ENCODE measurements around the gene MOV10L1.

The MOV10L1 gene

DNA sequence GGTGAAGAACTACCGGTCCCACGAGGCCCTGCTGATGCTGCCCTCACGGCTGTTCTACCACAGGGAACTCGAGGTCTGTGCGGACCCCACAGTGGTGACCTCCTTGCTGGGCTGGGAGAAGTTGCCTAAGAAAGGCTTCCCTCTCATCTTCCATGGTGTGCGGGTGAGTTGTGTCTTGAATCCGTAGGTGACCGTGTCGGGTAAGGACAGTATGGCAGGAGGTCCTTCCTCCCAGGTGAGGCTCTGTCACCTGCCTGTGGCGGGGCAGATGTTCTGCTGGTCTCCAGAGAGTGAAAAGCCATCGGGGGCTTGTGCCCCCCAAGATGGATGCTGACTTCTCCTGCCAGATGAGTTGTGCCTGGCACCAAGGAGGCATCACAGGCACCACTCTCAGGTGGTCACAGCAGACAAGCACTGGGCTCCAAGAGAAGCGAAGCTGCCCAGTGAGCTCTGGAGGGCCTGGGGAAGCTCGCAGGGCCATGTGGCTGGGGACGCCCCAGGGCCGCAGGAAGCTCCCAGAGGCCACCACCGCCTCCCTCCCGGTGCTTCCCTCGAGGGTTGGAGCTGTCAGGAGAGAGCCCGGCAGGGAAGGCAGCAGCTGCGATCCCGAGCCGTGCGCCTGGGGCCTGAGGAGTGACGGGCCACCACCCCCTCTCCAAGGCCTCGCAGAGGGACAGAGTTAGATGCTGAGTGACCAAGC is 63.4 kb downstream of the MOV10L1 start:
- no peak for TF ChIP-seq CTCF (conservative IDR thresholded peaks at IDR 0.05; ENCODE audit: low read length)
- H3K4me3 ChIP-seq (ENCODE audit: low read length): no peak overlapping the region
- DNase-seq (ENCODE audit: low read depth): no peak

DNA sequence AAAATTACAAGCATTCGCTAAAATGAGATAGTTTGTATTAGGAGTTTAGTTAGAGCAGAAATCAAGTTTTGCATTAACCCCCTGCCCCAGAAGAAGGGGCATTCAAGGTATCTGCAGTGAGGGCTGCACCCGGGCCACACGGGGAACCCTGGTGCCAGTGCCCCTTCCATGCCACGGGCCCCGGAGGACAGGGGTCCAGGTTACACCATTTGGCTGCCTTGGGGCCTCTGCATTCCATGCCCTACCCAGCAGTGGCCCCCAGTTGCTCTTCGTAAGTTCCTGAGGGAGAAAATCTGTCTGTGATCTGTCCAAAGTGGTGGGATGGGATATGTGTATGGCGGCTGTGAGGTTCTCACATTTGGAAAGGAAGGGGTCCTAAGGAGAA is 63.9 kb downstream of the MOV10L1 start:
- TF ChIP-seq CTCF (conservative IDR thresholded peaks at IDR 0.05; ENCODE audit: low read length): no peak
- no peak for DNase-seq (ENCODE audit: low read depth)
- no peak overlapping the region for H3K4me3 ChIP-seq (ENCODE audit: low read length)

GRCh38 chr22:50157709-50158375 is 68.0 kb downstream of the MOV10L1 start:
- H3K4me3 ChIP-seq (ENCODE audit: low read length): no peak overlapping the region
- TF ChIP-seq CTCF (conservative IDR thresholded peaks at IDR 0.05; ENCODE audit: low read length): no peak
- DNase-seq (ENCODE audit: low read depth): no peak

DNA sequence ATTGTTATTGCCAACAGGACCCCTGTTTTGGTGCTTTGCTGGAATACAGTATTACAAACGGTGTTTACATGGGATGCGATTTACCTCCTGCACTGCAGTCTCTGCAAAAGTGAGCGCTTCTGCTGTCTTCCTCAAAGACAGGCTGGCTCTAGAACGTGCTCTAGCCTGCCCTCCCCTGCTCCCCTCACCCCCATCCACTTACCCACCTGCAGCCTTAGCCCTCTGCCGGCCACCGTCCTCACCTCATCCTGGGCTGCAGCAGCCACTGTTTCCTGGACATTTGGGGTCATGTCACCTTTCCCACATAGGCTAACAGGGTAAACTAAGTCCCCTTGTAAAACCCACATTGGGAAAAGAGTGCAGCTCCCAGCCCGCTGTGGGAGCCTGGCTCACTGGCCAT is 71.1 kb downstream of the MOV10L1 start:
- TF ChIP-seq CTCF (conservative IDR thresholded peaks at IDR 0.05; ENCODE audit: low read length): no peak
- DNase-seq (ENCODE audit: low read depth): no peak
- H3K4me3 ChIP-seq (ENCODE audit: low read length): no peak overlapping the region

DNA sequence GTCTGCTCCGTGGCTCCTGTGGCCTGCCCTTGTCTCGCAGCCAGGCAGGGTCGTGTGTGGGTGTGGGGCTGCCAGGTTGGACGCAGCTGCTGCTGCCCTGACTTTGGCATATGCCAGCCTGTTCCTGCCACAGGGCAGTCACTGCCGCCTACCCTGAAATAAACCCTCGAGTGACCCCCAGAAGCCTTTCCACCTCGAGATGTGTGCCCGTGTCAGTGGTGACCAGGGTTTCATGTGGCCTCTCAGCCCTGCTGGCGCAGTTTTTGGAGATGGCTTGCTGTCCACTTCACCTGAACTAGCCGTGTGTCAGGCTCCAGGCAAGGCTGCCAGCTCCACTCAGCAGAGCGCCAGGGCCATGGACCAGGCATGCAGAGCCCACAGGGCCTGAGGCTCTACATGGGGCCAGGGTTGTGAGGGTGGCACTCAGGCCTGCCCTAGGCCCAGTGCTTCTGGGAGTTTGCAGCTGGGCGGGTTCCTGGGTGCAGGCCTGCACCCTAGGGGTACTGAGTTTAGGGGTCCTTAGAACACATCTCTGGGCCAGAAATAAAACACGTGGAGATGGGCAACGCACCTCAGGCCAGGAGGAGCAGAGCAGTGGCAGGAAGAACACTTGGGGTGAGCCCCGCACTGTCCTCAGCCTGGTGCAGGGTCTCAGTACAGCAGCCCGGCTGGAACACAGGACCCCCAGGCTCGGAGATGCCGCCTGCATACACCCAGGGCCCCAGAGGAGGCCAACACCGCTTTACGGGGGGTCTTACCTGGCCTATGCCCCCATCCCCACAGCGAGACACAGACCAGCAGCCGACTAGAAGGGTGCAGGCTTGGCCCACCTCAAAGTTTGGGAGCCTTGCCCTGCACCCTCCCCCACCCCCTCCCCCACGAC is 71.9 kb downstream of the MOV10L1 start:
- DNase-seq (ENCODE audit: low read depth): no peak
- no peak overlapping the region for H3K4me3 ChIP-seq (ENCODE audit: low read length)
- TF ChIP-seq CTCF (conservative IDR thresholded peaks at IDR 0.05; ENCODE audit: low read length): no peak

DNA sequence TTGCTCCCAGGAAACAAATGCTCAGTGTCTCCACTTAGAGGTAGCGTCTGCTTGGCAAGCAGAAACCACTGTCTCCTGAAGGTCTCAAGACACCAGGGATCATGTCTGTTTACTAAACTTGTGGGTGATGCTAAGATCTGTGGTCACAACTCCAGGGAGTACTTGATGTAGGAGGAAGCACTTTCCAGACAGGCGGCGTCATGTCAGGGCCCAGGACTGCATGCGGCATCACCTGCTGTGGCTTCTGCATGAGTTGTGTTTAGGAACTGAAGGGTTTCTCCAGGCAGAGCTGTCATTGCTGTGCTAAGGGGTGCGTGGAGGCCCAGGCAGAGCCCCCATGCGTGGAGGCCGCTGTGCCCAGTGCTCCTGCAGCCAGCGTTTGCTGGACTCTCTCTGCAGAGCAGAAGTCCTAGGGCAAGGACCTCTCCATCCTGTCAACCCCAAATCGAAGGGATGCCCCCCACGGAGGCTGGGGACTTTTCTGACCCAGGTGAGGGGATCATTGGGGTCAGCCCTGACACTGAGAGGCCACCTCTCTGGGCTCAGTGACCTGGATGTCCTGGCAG is 72.7 kb downstream of the MOV10L1 start:
- H3K4me3 ChIP-seq (ENCODE audit: low read length): no peak overlapping the region
- no peak for DNase-seq (ENCODE audit: low read depth)
- no peak for TF ChIP-seq CTCF (conservative IDR thresholded peaks at IDR 0.05; ENCODE audit: low read length)

All from AG10803 (cell line).